ENCODE results near the gene ACER3. TPM values are rescaled to one million over a fixed set of nuclear protein-coding genes. Genes with fewer than 3 reads are reported as not detected.
A peak's percentile ranks its signal among the peaks of the same experiment; 100 is the strongest.

Gene ACER3
- total and polyA plus RNA-seq, 5 experiments from 2014 or later = 3.1 to 7.8 (median 6.3) TPM

- H3K4me1 Mint-ChIP-seq = peaks cover 17 to 40% (median 28%) of the 10 kb centered on the region in 4 donors
- H3K9me3 Mint-ChIP-seq = peaks cover 0 to 4% (median 0%) of the 10 kb centered on the region in 9 donors
- POLR2A ChIA-PET = interaction anchor here (1.7 to 2.7 kb wide), 3 partner anchors 16 to 25 kb away, joined by 3 to 17 read pairs (median 6); no protein-coding TSS in a partner anchor
- peak in 1 of 10 donors; percentile 20 for DNase-seq
- H3K36me3 Mint-ChIP-seq = no peaks in the 10 kb centered on the region
- peak overlapping the region; percentile 81 to 94 (median 89) for H3K4me3 Mint-ChIP-seq
- H3K27ac Mint-ChIP-seq = peak overlapping the region; percentile 51 to 93 (median 91)
- ATAC-seq = peak in 1 of 2 donors; percentile 3
- H3K27me3 Mint-ChIP-seq = no peaks in the 10 kb centered on the region
Observed at GRCh38 chr11:77065878-77066228, 205.1 kb downstream of the ACER3 start.

- H3K4me1 Mint-ChIP-seq = peaks cover 17 to 42% (median 31%) of the 10 kb centered on the region in 4 donors
- DNase-seq (peak; percentile 80 to 96 (median 86)), ATAC-seq (peak; percentile 84 to 90)
- H3K4me3 Mint-ChIP-seq = peak within 1 kb of the TSS; percentile 81 to 96 (median 90)
- no peaks in the 10 kb centered on the region for H3K27me3 Mint-ChIP-seq
- POLR2A ChIA-PET = interaction anchor here (0.6 to 2.7 kb wide), 7 partner anchors 15 to 1089 kb away, joined by 3 to 25 read pairs (median 5); no protein-coding TSS in a partner anchor
- H3K27ac Mint-ChIP-seq = peak within 1 kb of the TSS; percentile 59 to 94 (median 92)
- peaks cover 0 to 4% (median 0%) of the 10 kb centered on the region in 9 donors for H3K9me3 Mint-ChIP-seq
- no peaks in the 10 kb centered on the region for H3K36me3 Mint-ChIP-seq
Observed at GRCh38 chr11:77066229-77067042, 205.7 kb downstream of the ACER3 start, which contains the start of gene CAPN5. CAPN5 (plus strand) TSS chr11:77066971; CDS start chr11:77084887, 17,916 bp downstream.

- Mint-ChIP-seq H3K4me1 (peaks cover 25 to 55% (median 44%) of the 10 kb centered on the region in 4 donors), H3K27me3 (no peaks in the 10 kb centered on the region), H3K4me3 (peak overlapping the region; percentile 80 to 96 (median 86)), H3K9me3 (no peaks in the 10 kb centered on the region), H3K36me3 (no peaks in the 10 kb centered on the region), H3K27ac (peak overlapping the region in 9 of 10 donors; percentile 59 to 94 (median 85))
- POLR2A ChIA-PET = interaction anchor here (2.3 kb wide), 1 partner anchor 14 kb away, joined by 25 read pairs; no protein-coding TSS in a partner anchor
- ATAC-seq (no peak), DNase-seq (no peak)
Observed at GRCh38 chr11:77067861-77068443, 207.2 kb downstream of the ACER3 start.

DNA sequence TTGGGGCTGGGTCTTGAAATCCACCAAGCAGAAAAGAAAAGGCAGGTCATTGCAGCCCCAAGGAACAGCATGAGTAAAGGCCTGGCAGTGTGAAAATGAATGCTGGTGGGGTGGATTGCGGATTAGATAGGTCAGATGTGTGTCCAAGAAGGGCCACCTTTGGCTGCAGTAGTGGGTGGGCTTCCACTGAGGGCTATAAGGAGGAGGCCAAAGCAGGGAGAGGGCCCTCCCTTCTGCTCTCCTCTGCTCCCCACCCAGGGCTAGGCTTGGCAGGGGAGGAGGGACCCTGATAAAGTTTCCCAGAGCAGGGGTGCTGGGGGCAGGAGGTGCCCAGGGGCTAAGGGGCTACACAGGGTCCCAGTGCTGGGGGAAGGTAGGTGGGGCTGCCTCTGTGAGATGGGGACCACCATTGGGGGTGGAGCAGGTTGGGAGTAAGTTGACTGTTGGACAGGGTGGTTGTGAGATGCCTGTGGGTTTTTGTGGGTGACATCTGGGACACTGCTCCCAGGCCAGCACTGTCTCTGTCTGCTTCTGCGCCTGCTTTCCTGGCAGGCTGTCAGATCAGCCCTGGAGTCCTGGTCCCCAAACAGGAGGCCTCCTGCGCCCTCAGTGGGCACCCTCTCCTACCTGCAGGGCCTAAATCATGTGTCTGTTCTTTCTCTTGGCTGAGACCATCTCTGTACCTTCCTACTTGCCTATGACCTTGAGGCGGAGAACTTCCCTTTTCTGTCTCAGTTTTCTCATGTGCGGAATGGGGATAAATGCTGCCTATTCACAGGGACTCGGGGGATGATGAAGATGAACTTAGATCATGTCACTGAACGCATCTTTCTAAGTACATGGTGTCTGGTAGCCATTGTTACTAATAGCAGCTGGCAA is 208.0 kb downstream of the ACER3 start:
- POLR2A ChIA-PET = interaction anchor here (2.3 kb wide), 1 partner anchor 14 kb away, joined by 25 read pairs; no protein-coding TSS in a partner anchor
- DNase-seq (no peak), ATAC-seq (no peak)
- H3K9me3 Mint-ChIP-seq = no peaks in the 10 kb centered on the region
- peak overlapping the region; percentile 16 to 88 (median 70) for H3K27ac Mint-ChIP-seq
- H3K4me3 Mint-ChIP-seq = peak overlapping the region; percentile 3 to 90 (median 64)
- no peaks in the 10 kb centered on the region for H3K36me3 Mint-ChIP-seq
- H3K27me3 Mint-ChIP-seq = no peaks in the 10 kb centered on the region
- H3K4me1 Mint-ChIP-seq = peaks cover 30 to 63% (median 51%) of the 10 kb centered on the region in 4 donors

GRCh38 chr11:77069336-77069968 is 208.7 kb downstream of the ACER3 start:
- H3K27me3 Mint-ChIP-seq = no peaks in the 10 kb centered on the region
- no peaks in the 10 kb centered on the region for H3K36me3 Mint-ChIP-seq
- no peak for DNase-seq
- POLR2A ChIA-PET = interaction anchor here (2.0 kb wide), 1 partner anchor 13 kb away, joined by 4 read pairs; no protein-coding TSS in a partner anchor
- H3K9me3 Mint-ChIP-seq = no peaks in the 10 kb centered on the region
- ATAC-seq = no peak
- H3K27ac Mint-ChIP-seq = peak overlapping the region in 5 of 10 donors; percentile 45 to 85 (median 67)
- H3K4me1 Mint-ChIP-seq = peaks cover 30 to 64% (median 56%) of the 10 kb centered on the region in 4 donors
- H3K4me3 Mint-ChIP-seq = peak overlapping the region in 5 of 10 donors; percentile 3 to 65 (median 35)

- H3K9me3 Mint-ChIP-seq = no peaks in the 10 kb centered on the region
- peaks cover 30 to 64% (median 56%) of the 10 kb centered on the region in 4 donors for H3K4me1 Mint-ChIP-seq
- no peak for DNase-seq
- peak overlapping the region in 4 of 10 donors; percentile 11 to 53 (median 33) for H3K27ac Mint-ChIP-seq
- no peaks in the 10 kb centered on the region for H3K36me3 Mint-ChIP-seq
- ATAC-seq = no peak
- POLR2A ChIA-PET = interaction anchor here (2.0 kb wide), 1 partner anchor 12 kb away, joined by 4 read pairs; no protein-coding TSS in a partner anchor
- H3K4me3 Mint-ChIP-seq = peak overlapping the region in 1 of 10 donors; percentile 7
- no peaks in the 10 kb centered on the region for H3K27me3 Mint-ChIP-seq
Observed at GRCh38 chr11:77069969-77070582, 209.4 kb downstream of the ACER3 start.

DNA sequence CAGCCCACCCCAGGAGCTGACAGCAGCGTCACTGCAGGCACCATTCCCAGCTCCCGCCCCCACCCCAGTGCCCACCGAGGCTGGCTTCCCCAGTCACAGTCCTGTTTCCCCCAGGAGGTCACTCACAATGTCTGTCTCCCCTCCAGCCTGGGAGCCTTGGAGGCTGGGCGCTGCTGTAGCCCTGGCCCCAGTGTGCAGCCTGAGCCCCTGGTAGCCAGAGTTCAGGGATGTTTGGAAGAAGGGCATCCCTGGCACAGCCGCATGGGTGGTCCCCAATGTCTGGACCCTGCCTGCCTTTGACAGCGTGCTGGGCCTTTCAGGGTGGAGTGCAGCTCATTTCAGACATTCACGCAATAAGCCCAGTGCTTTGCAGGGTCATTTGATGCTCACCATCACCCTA is 210.4 kb downstream of the ACER3 start:
- POLR2A ChIA-PET = interaction anchor here (2.0 kb wide), 1 partner anchor 11 kb away, joined by 4 read pairs; no protein-coding TSS in a partner anchor
- H3K4me1 Mint-ChIP-seq = peaks cover 27 to 58% (median 54%) of the 10 kb centered on the region in 4 donors
- H3K4me3 Mint-ChIP-seq = no peak overlapping the region
- H3K36me3 Mint-ChIP-seq = no peaks in the 10 kb centered on the region
- ATAC-seq (no peak), DNase-seq (no peak)
- H3K27me3 Mint-ChIP-seq = no peaks in the 10 kb centered on the region
- no peaks in the 10 kb centered on the region for H3K9me3 Mint-ChIP-seq
- H3K27ac Mint-ChIP-seq = peak overlapping the region in 1 of 10 donors; percentile 23

GRCh38 chr11:77071671-77072605 is 211.2 kb downstream of the ACER3 start:
- DNase-seq = no peak
- POLR2A ChIA-PET = no interaction called here
- peak overlapping the region in 7 of 10 donors; percentile 28 to 76 (median 73) for H3K27ac Mint-ChIP-seq

DNA sequence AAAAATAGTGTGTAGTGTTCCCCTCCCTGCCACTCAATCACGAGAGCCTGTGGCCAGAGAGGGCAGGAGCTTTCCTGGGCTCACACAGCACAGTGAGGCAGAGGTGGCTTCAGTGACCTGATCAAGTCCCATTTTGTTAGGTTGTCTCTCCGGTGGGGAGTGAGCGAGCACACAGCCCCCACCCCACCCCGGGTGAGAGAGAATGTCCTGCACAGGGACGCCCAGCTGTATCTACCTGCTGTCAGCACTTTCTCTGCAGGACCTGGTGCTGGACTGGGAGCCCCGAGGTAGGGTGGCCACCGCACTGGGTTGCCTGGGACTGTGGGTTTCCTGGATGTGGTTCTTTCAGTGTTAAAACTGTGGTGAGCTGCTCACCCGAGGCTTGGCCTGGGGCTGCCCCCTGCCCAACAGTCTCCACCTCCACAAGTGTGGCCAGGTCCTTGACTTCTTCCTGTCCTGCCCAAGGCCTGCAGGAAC is 212.2 kb downstream of the ACER3 start:
- Mint-ChIP-seq H3K36me3 (no peaks in the 10 kb centered on the region), H3K4me3 (peak overlapping the region in 4 of 10 donors; percentile 26 to 62 (median 30)), H3K27me3 (no peaks in the 10 kb centered on the region), H3K27ac (peak overlapping the region in 6 of 10 donors; percentile 19 to 74 (median 52)), H3K9me3 (no peaks in the 10 kb centered on the region), H3K4me1 (peaks cover 23 to 54% (median 50%) of the 10 kb centered on the region in 4 donors)
- DNase-seq (no peak), ATAC-seq (no peak)
- POLR2A ChIA-PET = no interaction called here

More at GRCh38 chr11:77071671-77072605, 211.2 kb downstream of the ACER3 start:
- no peaks in the 10 kb centered on the region for H3K27me3 Mint-ChIP-seq
- ATAC-seq = no peak
- no peaks in the 10 kb centered on the region for H3K36me3 Mint-ChIP-seq
- peaks cover 27 to 62% (median 55%) of the 10 kb centered on the region in 4 donors for H3K4me1 Mint-ChIP-seq
- no peaks in the 10 kb centered on the region for H3K9me3 Mint-ChIP-seq
- peak overlapping the region in 7 of 10 donors; percentile 1 to 65 (median 25) for H3K4me3 Mint-ChIP-seq

DNA sequence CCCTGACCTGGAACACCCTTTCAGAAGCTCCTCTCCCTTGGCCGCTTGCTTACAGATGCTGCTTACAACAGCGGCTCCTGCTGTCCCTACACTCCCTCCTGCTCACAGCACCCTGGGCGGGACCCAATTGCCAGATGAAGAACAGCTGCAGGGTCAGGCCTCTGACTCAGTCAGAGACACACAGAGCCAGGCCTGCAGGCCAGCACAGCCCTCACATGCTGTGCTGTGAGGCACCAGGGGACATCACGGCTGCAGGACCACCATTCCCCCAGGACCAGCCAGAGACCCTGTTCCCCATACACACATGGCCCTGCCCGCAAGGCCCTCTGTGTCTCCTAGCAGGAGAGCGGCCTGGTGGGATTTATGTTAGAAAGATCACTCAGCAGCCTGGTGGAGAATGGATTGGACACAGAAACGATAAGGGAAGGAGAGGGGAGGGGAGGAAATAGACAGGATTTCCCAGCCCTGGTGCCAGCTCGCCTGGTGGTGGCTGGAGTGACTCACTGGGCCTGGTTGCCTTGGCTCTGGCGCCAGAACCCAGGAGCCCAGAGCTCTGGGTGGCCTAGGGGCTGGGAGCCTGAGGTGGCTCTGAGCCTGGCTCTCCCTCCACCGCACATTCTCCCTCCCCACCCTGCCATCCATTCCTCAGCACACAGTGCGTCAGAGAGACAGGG is 212.7 kb downstream of the ACER3 start:
- Mint-ChIP-seq H3K4me1 (peaks cover 18 to 51% (median 45%) of the 10 kb centered on the region in 4 donors), H3K4me3 (peak overlapping the region in 3 of 10 donors; percentile 28 to 42 (median 33)), H3K27ac (peak overlapping the region in 2 of 10 donors; percentile 44 to 59), H3K9me3 (peaks cover 0 to 3% (median 0%) of the 10 kb centered on the region in 9 donors), H3K27me3 (no peaks in the 10 kb centered on the region), H3K36me3 (no peaks in the 10 kb centered on the region)
- DNase-seq = no peak
- ATAC-seq = no peak
- POLR2A ChIA-PET = no interaction called here
